Gastrocnemius medialis (tissue), 4 donors: ENCODE data around the gene BCL7A.

Experiments
- POLR2A ChIP-seq, 2 donors: fragments of 450-650 bp; IDR thresholded peaks; one replicate each; pipeline ENCODE4 v1.6.1; 2017; ENCODE audit warnings: antibody characterized with exemption in 2 of 2, mild to moderate bottlenecking in 2 of 2, moderate library complexity in 2 of 2
- TF ChIP-seq, protein P1 (sequence below), 5 experiments: fragments of 450-650 bp in 3 of 5; fragments of 200-600 bp in 2 of 5; sonication (generic) in 2 of 5; IDR thresholded peaks in 4 of 5; conservative IDR thresholded peaks in 1 of 5; 1 replicate in 4 of 5; 2 replicates in 1 of 5; pipeline ENCODE4 v1.5.1; 2016 to 2019; ENCODE audit warnings: antibody characterized with exemption in 5 of 5, mild to moderate bottlenecking in 3 of 5, moderate library complexity in 3 of 5

DNA sequence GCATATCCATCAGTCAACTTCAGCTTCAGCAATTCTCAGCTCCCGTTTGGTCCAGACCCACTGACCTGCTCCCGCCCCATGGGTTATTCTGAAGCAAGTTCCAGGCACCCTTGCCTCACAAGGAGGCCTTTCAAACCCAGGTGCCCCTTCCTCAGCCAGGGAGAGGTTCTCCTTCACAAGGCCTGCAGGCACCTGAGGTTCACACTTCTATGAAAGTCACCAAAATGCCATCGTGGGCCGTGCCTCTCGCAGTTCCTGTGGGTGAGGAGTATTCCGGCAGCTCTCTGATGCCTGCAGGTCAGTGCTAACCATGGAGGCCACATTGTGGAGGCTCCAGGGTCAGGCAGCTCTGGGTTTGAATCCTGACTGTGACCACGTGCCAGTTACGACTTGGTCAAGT is 40.2 kb upstream of the BCL7A start:
- TF ChIP-seq, protein P1, sequence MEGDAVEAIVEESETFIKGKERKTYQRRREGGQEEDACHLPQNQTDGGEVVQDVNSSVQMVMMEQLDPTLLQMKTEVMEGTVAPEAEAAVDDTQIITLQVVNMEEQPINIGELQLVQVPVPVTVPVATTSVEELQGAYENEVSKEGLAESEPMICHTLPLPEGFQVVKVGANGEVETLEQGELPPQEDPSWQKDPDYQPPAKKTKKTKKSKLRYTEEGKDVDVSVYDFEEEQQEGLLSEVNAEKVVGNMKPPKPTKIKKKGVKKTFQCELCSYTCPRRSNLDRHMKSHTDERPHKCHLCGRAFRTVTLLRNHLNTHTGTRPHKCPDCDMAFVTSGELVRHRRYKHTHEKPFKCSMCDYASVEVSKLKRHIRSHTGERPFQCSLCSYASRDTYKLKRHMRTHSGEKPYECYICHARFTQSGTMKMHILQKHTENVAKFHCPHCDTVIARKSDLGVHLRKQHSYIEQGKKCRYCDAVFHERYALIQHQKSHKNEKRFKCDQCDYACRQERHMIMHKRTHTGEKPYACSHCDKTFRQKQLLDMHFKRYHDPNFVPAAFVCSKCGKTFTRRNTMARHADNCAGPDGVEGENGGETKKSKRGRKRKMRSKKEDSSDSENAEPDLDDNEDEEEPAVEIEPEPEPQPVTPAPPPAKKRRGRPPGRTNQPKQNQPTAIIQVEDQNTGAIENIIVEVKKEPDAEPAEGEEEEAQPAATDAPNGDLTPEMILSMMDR (IDR thresholded peaks at IDR 0.05 in 4 of 5, conservative IDR thresholded peaks at IDR 0.05 in 1 of 5), result no peak
- no peak for TF ChIP-seq POLR2A (IDR thresholded peaks at IDR 0.05)
